ENCODE results near the gene SLC66A3. TPM values are rescaled to one million over a fixed set of nuclear protein-coding genes. Genes with fewer than 3 reads are reported as not detected.

SLC66A3 gene
- total RNA-seq, 1 donor from 2014 or later, result 59.7 TPM

GRCh38 chr2:11169333-11169732 is 14.1 kb downstream of the SLC66A3 start:
- no peaks in the 10 kb centered on the region for H3K27me3 ChIP-seq
- no peak for DNase-seq (ENCODE audit: extremely low spot score in 2 of 2)
- no peaks in the 10 kb centered on the region for H3K9me3 ChIP-seq
- no peaks in the 10 kb centered on the region for H3K4me1 ChIP-seq
- H3K4me3 ChIP-seq, result no peak overlapping the region
- no peak for TF ChIP-seq POLR2A (IDR thresholded peaks at IDR 0.05)
- H3K27ac ChIP-seq, result no peak overlapping the region
- intact Hi-C loops (cut with DNase I), result no loop called here
- H3K36me3 ChIP-seq, result no peaks in the 10 kb centered on the region

DNA sequence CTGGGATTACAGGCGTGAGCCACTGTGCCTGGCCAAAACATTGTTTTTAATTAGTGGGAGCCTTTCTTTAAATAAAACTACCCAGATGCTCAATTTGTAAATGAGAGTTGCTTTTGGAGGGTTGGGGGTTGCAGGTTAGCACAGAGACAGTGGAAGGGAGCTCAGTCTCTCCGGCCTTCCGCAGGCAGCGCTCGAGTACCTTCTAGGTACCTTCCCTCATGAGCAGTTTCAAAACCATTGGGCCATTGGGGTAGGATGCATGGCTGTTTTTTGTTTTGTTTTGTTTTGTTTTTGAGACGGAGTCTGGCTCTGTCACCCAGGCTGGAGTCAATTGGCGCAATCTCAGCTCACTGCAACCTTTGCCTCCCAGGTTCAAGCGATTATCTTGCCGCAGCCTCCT is 19.0 kb downstream of the SLC66A3 start:
- intact Hi-C loops (cut with DNase I), result no loop called here
- TF ChIP-seq POLR2AphosphoS5 (IDR thresholded peaks at IDR 0.05; ENCODE audit: insufficient read depth in 1 of 2, low read depth in 1 of 2) (no peak), POLR2A (IDR thresholded peaks at IDR 0.05) (no peak)
- TF ChIP-seq, protein P1, sequence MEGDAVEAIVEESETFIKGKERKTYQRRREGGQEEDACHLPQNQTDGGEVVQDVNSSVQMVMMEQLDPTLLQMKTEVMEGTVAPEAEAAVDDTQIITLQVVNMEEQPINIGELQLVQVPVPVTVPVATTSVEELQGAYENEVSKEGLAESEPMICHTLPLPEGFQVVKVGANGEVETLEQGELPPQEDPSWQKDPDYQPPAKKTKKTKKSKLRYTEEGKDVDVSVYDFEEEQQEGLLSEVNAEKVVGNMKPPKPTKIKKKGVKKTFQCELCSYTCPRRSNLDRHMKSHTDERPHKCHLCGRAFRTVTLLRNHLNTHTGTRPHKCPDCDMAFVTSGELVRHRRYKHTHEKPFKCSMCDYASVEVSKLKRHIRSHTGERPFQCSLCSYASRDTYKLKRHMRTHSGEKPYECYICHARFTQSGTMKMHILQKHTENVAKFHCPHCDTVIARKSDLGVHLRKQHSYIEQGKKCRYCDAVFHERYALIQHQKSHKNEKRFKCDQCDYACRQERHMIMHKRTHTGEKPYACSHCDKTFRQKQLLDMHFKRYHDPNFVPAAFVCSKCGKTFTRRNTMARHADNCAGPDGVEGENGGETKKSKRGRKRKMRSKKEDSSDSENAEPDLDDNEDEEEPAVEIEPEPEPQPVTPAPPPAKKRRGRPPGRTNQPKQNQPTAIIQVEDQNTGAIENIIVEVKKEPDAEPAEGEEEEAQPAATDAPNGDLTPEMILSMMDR (IDR thresholded peaks at IDR 0.05), result no peak
- H3K4me1 ChIP-seq, result no peaks in the 10 kb centered on the region
- H3K27ac ChIP-seq, result no peak overlapping the region
- DNase-seq (ENCODE audit: extremely low spot score in 2 of 2), result no peak
- H3K9me3 ChIP-seq, result no peaks in the 10 kb centered on the region
- H3K36me3 ChIP-seq, result peaks cover 0 to 9% of the 10 kb centered on the region in 2 donors
- no peak overlapping the region for H3K4me3 ChIP-seq
- H3K27me3 ChIP-seq, result no peaks in the 10 kb centered on the region

DNA sequence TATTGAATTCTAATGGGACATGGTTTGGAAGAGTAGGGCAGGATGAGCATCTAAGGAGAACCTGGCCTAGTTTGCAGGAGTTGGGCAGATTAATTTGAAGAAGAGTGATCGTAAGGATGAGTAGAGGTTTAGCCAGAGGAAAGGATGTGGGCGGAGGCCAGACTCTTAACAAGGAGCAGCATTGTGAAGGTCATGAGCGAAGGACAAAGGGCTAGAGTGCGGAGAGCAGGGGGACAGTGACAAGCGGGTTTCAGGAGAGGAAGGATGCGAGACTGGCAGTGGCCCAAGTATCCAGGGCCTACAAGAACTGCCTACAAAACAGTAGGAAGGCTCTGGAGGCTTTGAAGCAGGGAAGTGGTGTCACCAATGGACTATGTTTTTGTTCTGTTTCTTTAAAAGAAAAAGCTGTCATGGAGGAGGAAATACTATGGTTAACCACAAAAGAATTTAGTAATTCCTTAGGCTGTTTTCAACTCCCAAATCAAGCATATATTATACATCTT is 20.1 kb downstream of the SLC66A3 start:
- H3K9me3 ChIP-seq, result no peaks in the 10 kb centered on the region
- no peak for DNase-seq (ENCODE audit: extremely low spot score in 2 of 2)
- H3K4me1 ChIP-seq, result no peaks in the 10 kb centered on the region
- TF ChIP-seq POLR2AphosphoS5 (IDR thresholded peaks at IDR 0.05; ENCODE audit: insufficient read depth in 1 of 2, low read depth in 1 of 2), result no peak
- TF ChIP-seq, protein P1 (IDR thresholded peaks at IDR 0.05), result no peak
- TF ChIP-seq POLR2A (IDR thresholded peaks at IDR 0.05), result no peak
- H3K36me3 ChIP-seq, result peaks cover 0 to 13% of the 10 kb centered on the region in 2 donors
- H3K27me3 ChIP-seq, result no peaks in the 10 kb centered on the region
- intact Hi-C loops (cut with DNase I), result no loop called here
- H3K27ac ChIP-seq, result no peak overlapping the region
- H3K4me3 ChIP-seq, result no peak overlapping the region

GRCh38 chr2:11177871-11178690 is 22.8 kb downstream of the SLC66A3 start:
- Histone ChIP-seq H3K27me3 (no peaks in the 10 kb centered on the region), H3K9me3 (no peaks in the 10 kb centered on the region), H3K27ac (no peak overlapping the region), H3K36me3 (peaks cover 0 to 19% of the 10 kb centered on the region in 2 donors), H3K4me3 (no peak overlapping the region), H3K4me1 (no peaks in the 10 kb centered on the region)
- no peak for TF ChIP-seq POLR2AphosphoS5 (IDR thresholded peaks at IDR 0.05; ENCODE audit: insufficient read depth in 1 of 2, low read depth in 1 of 2)
- TF ChIP-seq, protein P1 (IDR thresholded peaks at IDR 0.05), result no peak
- no peak for TF ChIP-seq POLR2A (IDR thresholded peaks at IDR 0.05)
- intact Hi-C loops (cut with DNase I), result no loop called here
- DNase-seq (ENCODE audit: extremely low spot score in 2 of 2), result no peak

DNA sequence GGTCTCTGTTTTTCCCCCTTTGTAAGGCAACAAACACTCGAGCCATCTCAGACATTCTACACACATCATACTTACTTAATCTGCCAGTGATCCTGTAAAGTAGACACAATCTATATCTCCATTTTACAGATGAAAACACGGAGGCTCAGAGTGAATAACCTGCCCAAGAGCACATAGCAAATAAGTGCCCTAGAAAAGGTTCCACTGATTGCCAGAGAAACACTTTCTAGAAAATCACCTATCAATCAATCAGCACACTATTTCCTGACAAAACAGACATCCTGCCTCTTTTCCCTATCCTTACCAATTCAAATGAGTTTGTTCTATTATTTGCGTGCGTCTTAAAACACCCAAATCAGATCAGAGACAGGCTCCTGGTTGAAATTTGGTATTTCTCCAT is 23.9 kb downstream of the SLC66A3 start:
- intact Hi-C loops (cut with DNase I), result no loop called here
- H3K27me3 ChIP-seq, result no peaks in the 10 kb centered on the region
- H3K4me1 ChIP-seq, result no peaks in the 10 kb centered on the region
- H3K4me3 ChIP-seq, result no peak overlapping the region
- DNase-seq (ENCODE audit: extremely low spot score in 2 of 2), result no peak
- no peak overlapping the region for H3K27ac ChIP-seq
- H3K36me3 ChIP-seq, result peaks cover 0 to 19% of the 10 kb centered on the region in 2 donors
- TF ChIP-seq, protein P1 (IDR thresholded peaks at IDR 0.05), result no peak
- TF ChIP-seq POLR2AphosphoS5 (IDR thresholded peaks at IDR 0.05; ENCODE audit: insufficient read depth in 1 of 2, low read depth in 1 of 2), result no peak
- TF ChIP-seq POLR2A (IDR thresholded peaks at IDR 0.05), result no peak
- no peaks in the 10 kb centered on the region for H3K9me3 ChIP-seq
